Liver (tissue), 3 donors: Measurements from ENCODE around the gene DTNB.

Source experiments
- CTCF ChIP-seq: fragments of 150-350 bp; IDR thresholded peaks from 2 replicates; pipeline ENCODE4 v1.5.1; 2017; ENCODE audit warnings: improper control_type of control experiment, low read depth, low read length; ENCODE audit not compliant: missing input control
- EGR1 ChIP-seq, 2 donors: IDR thresholded peaks; 2 replicates each; pipeline ENCODE4 v1.6.1; 2016 to 2018; ENCODE audit warnings: antibody characterized with exemption in 2 of 2, low read depth in 2 of 2
- GABPA ChIP-seq, 2 donors: IDR thresholded peaks in 1 of 2; conservative IDR thresholded peaks in 1 of 2; 2 replicates each; pipeline ENCODE4 v1.6.1; 2016; ENCODE audit warnings: antibody characterized with exemption in 2 of 2, mild to moderate bottlenecking in 1 of 2, moderate library complexity in 1 of 2
- JUND ChIP-seq, 2 donors: IDR thresholded peaks; 2 replicates each; pipeline ENCODE4 v1.6.1; 2016; ENCODE audit warnings: antibody characterized with exemption in 2 of 2
- MAX ChIP-seq: IDR thresholded peaks from 2 replicates; pipeline ENCODE4 v1.6.1; 2016; ENCODE audit warnings: antibody characterized with exemption
- RAD21 ChIP-seq, 2 donors: IDR thresholded peaks; 2 replicates each; pipeline ENCODE4 v1.6.1; 2016; ENCODE audit warnings: antibody characterized with exemption in 2 of 2, mild to moderate bottlenecking in 2 of 2
- REST ChIP-seq: IDR thresholded peaks from 2 replicates; pipeline ENCODE4 v1.6.1; 2016; ENCODE audit warnings: antibody characterized with exemption, mild to moderate bottlenecking
- RXRA ChIP-seq, 2 donors: IDR thresholded peaks; 2 replicates each; pipeline ENCODE4 v1.6.1; 2017 to 2018; ENCODE audit warnings: antibody characterized with exemption in 2 of 2, mild to moderate bottlenecking in 1 of 2
- SP1 ChIP-seq: IDR thresholded peaks from 2 replicates; pipeline ENCODE4 v1.6.1; 2018; ENCODE audit warnings: antibody characterized with exemption, mild to moderate bottlenecking
- TAF1 ChIP-seq: conservative IDR thresholded peaks from 2 replicates; pipeline ENCODE4 v1.6.1; 2016; ENCODE audit warnings: antibody characterized with exemption, mild to moderate bottlenecking
- YY1 ChIP-seq: IDR thresholded peaks from 2 replicates; pipeline ENCODE4 v1.6.1; 2016; ENCODE audit warnings: antibody characterized with exemption, mild to moderate bottlenecking
- ZBTB33 ChIP-seq: IDR thresholded peaks from 2 replicates; pipeline ENCODE4 v1.6.1; 2016; ENCODE audit warnings: antibody characterized with exemption
- donor health status: healthy.
- donor health status: healthy.

GRCh38 chr2:25664183-25664964 is 9.0 kb downstream of the DTNB start:
- TF ChIP-seq CTCF, result peak; percentile 51
- no peak for TF ChIP-seq JUND (IDR thresholded peaks at IDR 0.05)
- no peak for TF ChIP-seq EGR1 (IDR thresholded peaks at IDR 0.05; ENCODE audit: low read depth in 2 of 2)
- TF ChIP-seq YY1, result no peak
- TF ChIP-seq TAF1, result no peak
- TF ChIP-seq REST, result peak; percentile 91
- TF ChIP-seq SP1, result no peak
- peak; percentile 78 to 86 for TF ChIP-seq RAD21 (IDR thresholded peaks at IDR 0.05)
- TF ChIP-seq ZBTB33, result no peak
- no peak for TF ChIP-seq RXRA (IDR thresholded peaks at IDR 0.05)
- no peak for TF ChIP-seq MAX
- no peak for TF ChIP-seq GABPA (IDR thresholded peaks at IDR 0.05 in 1 of 2, conservative IDR thresholded peaks at IDR 0.05 in 1 of 2)
